HG03571 (cell line): ENCODE data around the gene NCLN.
"Not testable (repeated sequence)": the region's sequence is repeated elsewhere in the genome, so short reads cannot be mapped to it uniquely, and the experiment has no call there.

Experiments
- ATAC-seq: cut with Tn5 transposase; IDR thresholded peaks from one replicate; pipeline ENCODE4 v1.9.1; 2021; ENCODE audit not compliant: unreplicated experiment

The NCLN gene

GRCh38 chr19:3183721-3184641 lies 1.7 kb upstream of the NCLN start:
- ATAC-seq: no peak

- ATAC-seq: peak; percentile 21
These were observed 776 bp upstream of the NCLN start for GRCh38 chr19:3184847-3185460.

GRCh38 chr19:3186160-3186688 lies 494 bp downstream of the NCLN start:
- peak; percentile 31 for ATAC-seq

- no peak for ATAC-seq
These were observed 1.3 kb downstream of the NCLN start for GRCh38 chr19:3186891-3187661.

GRCh38 chr19:3187662-3188511 lies 2.2 kb downstream of the NCLN start:
- ATAC-seq: no peak

GRCh38 chr19:3188627-3189596 lies 3.2 kb downstream of the NCLN start:
- no peak for ATAC-seq

- ATAC-seq: no peak
These were observed 4.2 kb downstream of the NCLN start for GRCh38 chr19:3189702-3190469.

- no peak for ATAC-seq
These were observed 4.7 kb downstream of the NCLN start for GRCh38 chr19:3190470-3190770.

GRCh38 chr19:3190921-3191805 lies 5.4 kb downstream of the NCLN start:
- ATAC-seq: no peak

GRCh38 chr19:3191806-3192104 lies 6.0 kb downstream of the NCLN start:
- not testable (repeated sequence) for ATAC-seq

GRCh38 chr19:3192228-3192635 lies 6.5 kb downstream of the NCLN start:
- ATAC-seq: no peak

GRCh38 chr19:3192684-3193083 lies 7.0 kb downstream of the NCLN start:
- no peak for ATAC-seq

GRCh38 chr19:3193256-3194105 lies 7.8 kb downstream of the NCLN start:
- ATAC-seq: no peak

- no peak for ATAC-seq
These were observed 8.7 kb downstream of the NCLN start for GRCh38 chr19:3194106-3195087.

- no peak for ATAC-seq
These were observed 10.6 kb downstream of the NCLN start for GRCh38 chr19:3196064-3196932.
